Neural cell (in vitro differentiated cells): Measurements from ENCODE around the gene PRADC1.

ENCODE experiments used
- EP300 ChIP-seq: fragments of 450-650 bp; conservative IDR thresholded peaks from 2 replicates; pipeline ENCODE4 v1.6.1; 2014; ENCODE audit warnings: antibody characterized with exemption, mild to moderate bottlenecking, moderate library complexity; ENCODE audit not compliant: poor library complexity, severe bottlenecking
- POLR2AphosphoS5 ChIP-seq: IDR thresholded peaks from 2 replicates; pipeline ENCODE4 v1.6.1; 2012
- REST ChIP-seq: IDR thresholded peaks from 2 replicates; pipeline ENCODE4 v1.6.1; 2012; ENCODE audit warnings: borderline replicate concordance
- TAF1 ChIP-seq: IDR thresholded peaks from 2 replicates; pipeline ENCODE4 v1.6.1; 2012; ENCODE audit warnings: low read depth

DNA sequence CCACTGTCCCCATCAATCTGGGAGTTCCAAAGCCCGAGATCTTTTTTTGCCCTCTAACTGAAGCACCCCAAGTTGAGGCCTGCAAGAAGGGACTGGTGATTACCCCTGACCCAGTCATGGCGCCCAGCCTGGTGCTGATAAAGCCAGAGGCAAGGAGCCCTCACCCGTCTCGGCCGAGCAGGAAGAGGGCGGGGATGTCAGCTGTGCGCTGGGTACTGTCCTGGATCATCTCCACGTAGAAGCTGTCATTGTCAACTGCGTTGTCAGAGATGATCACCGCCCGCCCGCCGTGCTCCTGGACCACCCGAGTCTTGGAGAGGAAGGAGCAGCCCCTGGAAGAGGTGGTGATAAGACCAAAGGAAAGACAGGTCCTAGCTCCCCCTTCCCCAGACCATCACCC is 4.4 kb downstream of the PRADC1 start:
- no peak for TF ChIP-seq REST
- no peak for TF ChIP-seq TAF1
- TF ChIP-seq POLR2AphosphoS5 = no peak
- no peak for TF ChIP-seq EP300
